Esophagus squamous epithelium (tissue), 5 donors: Measurements from ENCODE around the gene CLCNKB. TPM values are rescaled to one million over a fixed set of nuclear protein-coding genes. Genes with fewer than 3 reads are reported as not detected.

ENCODE experiments used
- DNase-seq: peaks from one replicate; lab custom pipeline; 2025; lab: John Stamatoyannopoulos, UW
- H3K27ac ChIP-seq, 4 donors: fragments of 200-600 bp; sonication (generic); one replicate each; pipeline ENCODE4 v1.5.1; 2016 to 2019; ENCODE audit warnings: mild to moderate bottlenecking in 1 of 4
- H3K27me3 ChIP-seq, 4 donors: fragments of 200-600 bp; sonication (generic); 1 replicate in 3 of 4; 2 replicates in 1 of 4; pipeline versions ENCODE4 v1.5.1 to v1.6.0; 2017 to 2021; ENCODE audit warnings: antibody characterized with exemption in 1 of 4
- H3K36me3 ChIP-seq, 3 donors: fragments of 200-600 bp; sonication (generic); one replicate each; pipeline ENCODE4 v1.5.1; 2016 to 2019
- H3K4me1 ChIP-seq, 3 donors: fragments of 200-600 bp; sonication (generic); one replicate each; pipeline ENCODE4 v1.5.1; 2017 to 2019
- H3K4me3 ChIP-seq, 4 donors: fragments of 200-600 bp; sonication (generic); 1 replicate in 3 of 4; 2 replicates in 1 of 4; pipeline ENCODE4 v1.5.1; 2016 to 2019; ENCODE audit warnings: mild to moderate bottlenecking in 2 of 4, moderate library complexity in 1 of 4
- H3K9me3 ChIP-seq, 3 donors: fragments of 200-600 bp; sonication (generic); one replicate each; pipeline ENCODE4 v1.5.1; 2016 to 2019
- POLR2A ChIP-seq, 4 donors: fragments of 450-650 bp; IDR thresholded peaks; one replicate each; pipeline ENCODE4 v1.6.1; 2017; ENCODE audit warnings: antibody characterized with exemption in 4 of 4, mild to moderate bottlenecking in 4 of 4, moderate library complexity in 3 of 4
- WGBS, 2 donors: methylation state at CpG; one replicate each; pipeline ENCODE4 v1.1.5; 2018; 5-methylcytosine and 5-hydroxymethylcytosine counted together
- intact Hi-C: fragments of 100-400 bp; cut with DNase I; formaldehyde crosslinking; loops from one replicate; pipeline ENCODE4 v1.15.0; 2022
- total RNA-seq, 4 donors: library from RNA; depleted of rRNA; stranded (reverse); fragments of >200 nt; gene quantifications; one replicate each; pipeline ENCODE4 v1.1.0, GENCODE V29; 2016
- TF ChIP-seq, protein P1 (sequence below), 6 experiments: fragments of 450-650 bp in 4 of 6; fragments of 200-600 bp in 2 of 6; sonication (generic) in 2 of 6; IDR thresholded peaks; one replicate each; pipeline ENCODE4 v1.5.1; 2016 to 2019; ENCODE audit warnings: antibody characterized with exemption in 6 of 6, mild to moderate bottlenecking in 4 of 6, moderate library complexity in 4 of 6
- donor health status: DM: yes; HTN: yes; CAD: no.

CLCNKB gene
- total RNA-seq, 4 donors from 2014 or later, result not detected

DNA sequence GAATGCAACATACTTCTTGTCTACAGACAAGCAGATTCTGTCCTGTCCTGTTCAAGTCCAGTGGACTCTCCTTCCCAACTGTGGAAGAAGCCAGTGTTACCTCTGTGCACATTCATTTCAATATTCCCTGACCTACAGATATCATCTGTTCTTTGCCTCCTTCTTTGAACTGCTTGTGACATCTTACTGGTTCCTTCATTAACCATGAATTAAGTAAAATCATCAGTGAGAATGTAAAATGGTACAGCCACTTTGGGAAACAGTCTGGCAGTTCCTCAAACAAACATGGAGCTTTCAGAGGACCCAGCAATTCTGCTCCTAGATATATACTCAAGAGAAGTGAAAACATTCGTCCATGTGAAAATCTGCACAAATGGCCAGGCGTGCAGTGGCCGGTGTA is 32.7 kb upstream of the CLCNKB start:
- intact Hi-C loops, result no loop called here
- H3K27ac ChIP-seq, result no peak overlapping the region
- no peaks in the 10 kb centered on the region for H3K36me3 ChIP-seq
- peaks cover 16 to 57% (median 20%) of the 10 kb centered on the region in 3 donors for H3K4me1 ChIP-seq
- no peak for TF ChIP-seq POLR2A (IDR thresholded peaks at IDR 0.05)
- TF ChIP-seq, protein P1, sequence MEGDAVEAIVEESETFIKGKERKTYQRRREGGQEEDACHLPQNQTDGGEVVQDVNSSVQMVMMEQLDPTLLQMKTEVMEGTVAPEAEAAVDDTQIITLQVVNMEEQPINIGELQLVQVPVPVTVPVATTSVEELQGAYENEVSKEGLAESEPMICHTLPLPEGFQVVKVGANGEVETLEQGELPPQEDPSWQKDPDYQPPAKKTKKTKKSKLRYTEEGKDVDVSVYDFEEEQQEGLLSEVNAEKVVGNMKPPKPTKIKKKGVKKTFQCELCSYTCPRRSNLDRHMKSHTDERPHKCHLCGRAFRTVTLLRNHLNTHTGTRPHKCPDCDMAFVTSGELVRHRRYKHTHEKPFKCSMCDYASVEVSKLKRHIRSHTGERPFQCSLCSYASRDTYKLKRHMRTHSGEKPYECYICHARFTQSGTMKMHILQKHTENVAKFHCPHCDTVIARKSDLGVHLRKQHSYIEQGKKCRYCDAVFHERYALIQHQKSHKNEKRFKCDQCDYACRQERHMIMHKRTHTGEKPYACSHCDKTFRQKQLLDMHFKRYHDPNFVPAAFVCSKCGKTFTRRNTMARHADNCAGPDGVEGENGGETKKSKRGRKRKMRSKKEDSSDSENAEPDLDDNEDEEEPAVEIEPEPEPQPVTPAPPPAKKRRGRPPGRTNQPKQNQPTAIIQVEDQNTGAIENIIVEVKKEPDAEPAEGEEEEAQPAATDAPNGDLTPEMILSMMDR (IDR thresholded peaks at IDR 0.05), result no peak
- H3K27me3 ChIP-seq, result no peaks in the 10 kb centered on the region
- DNase-seq, result no peak
- H3K9me3 ChIP-seq, result no peaks in the 10 kb centered on the region
- no peak overlapping the region for H3K4me3 ChIP-seq
- WGBS, 2 donors, result 60 to 90% methylated on average over 1 to 3 of the region's 3 CpGs

DNA sequence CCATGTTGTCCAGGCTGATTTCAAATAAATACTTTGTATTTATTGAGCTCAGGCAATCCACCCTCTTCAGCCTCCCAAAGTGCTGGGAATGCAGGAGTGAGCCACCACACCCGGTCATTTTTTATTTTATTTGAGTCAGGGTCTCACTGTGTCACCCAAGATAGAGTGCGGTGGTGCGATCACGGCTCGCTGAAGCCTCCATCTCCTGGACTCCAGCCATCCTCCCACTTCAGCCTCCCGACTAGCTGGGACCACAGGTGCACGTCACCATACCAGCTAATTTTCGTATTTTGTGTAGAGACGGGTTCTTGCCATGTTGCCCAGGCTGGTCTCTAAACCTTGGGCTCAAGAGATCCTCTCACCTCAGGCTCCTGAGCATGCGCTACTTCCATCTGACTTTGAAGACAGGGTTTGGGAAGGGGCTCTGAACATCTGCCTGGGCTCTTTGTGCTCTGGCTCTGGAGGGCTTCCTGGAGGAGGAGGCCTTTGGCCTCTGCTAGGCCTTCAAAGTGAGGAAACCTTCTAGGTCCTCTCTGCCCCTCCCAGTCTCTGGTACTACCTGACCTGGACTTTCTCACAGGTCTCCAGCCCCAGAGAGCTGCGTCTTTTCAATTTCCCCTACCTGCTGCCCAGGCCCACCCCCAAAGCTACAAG is 31.5 kb upstream of the CLCNKB start:
- Histone ChIP-seq H3K27me3 (no peaks in the 10 kb centered on the region), H3K36me3 (no peaks in the 10 kb centered on the region), H3K4me3 (peak overlapping the region in 3 of 4 donors; percentile 22 to 58 (median 48)), H3K27ac (peak overlapping the region in 3 of 4 donors; percentile 64 to 91 (median 80)), H3K4me1 (peaks cover 16 to 69% (median 20%) of the 10 kb centered on the region in 3 donors), H3K9me3 (no peaks in the 10 kb centered on the region)
- WGBS, 2 donors, result 91 to 92% methylated on average over 10 to 11 of the region's 11 CpGs
- no peak for DNase-seq
- TF ChIP-seq, protein P1 (IDR thresholded peaks at IDR 0.05), result no peak
- no peak for TF ChIP-seq POLR2A (IDR thresholded peaks at IDR 0.05)
- intact Hi-C loops, result no loop called here

DNA sequence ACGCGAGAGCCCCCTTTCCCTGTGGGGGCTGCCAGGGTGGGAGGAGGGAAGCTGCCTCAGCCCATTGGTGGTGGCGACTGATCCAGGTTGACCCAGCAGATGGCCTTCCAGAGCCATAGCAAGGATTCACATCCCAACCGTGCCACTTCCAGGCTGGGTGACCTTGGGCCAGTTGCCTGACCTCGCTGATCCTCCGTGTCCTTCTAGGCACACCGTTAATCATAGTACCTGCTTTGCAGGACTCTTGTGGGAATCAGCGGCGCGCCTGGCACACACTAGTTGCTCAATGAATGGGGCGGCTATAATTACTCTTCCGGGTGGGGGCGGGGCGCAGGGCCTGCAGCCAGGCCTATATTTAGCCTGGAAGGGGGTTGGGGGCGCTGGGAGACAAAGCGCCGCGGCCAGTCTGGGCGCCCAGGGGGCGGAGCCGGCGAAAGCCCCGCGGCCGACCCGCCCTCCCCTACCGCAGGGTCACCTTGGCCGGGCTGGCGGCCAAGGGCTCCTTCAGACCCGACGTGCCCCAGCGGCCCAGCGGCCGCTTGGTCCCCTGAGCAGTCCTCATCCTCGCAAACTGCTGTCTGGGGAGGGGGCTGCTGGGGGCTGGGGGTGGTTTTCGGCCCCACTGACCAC is 30.9 kb upstream of the CLCNKB start:
- H3K27me3 ChIP-seq, result no peaks in the 10 kb centered on the region
- TF ChIP-seq, protein P1 (IDR thresholded peaks at IDR 0.05), result no peak
- no peak for TF ChIP-seq POLR2A (IDR thresholded peaks at IDR 0.05)
- H3K9me3 ChIP-seq, result no peaks in the 10 kb centered on the region
- peak overlapping the region; percentile 22 to 58 (median 42) for H3K4me3 ChIP-seq
- H3K27ac ChIP-seq, result peak overlapping the region; percentile 64 to 91 (median 84)
- H3K36me3 ChIP-seq, result no peaks in the 10 kb centered on the region
- H3K4me1 ChIP-seq, result peaks cover 16 to 69% (median 25%) of the 10 kb centered on the region in 3 donors
- DNase-seq, result no peak
- intact Hi-C loops, result no loop called here
- WGBS, 2 donors, result 0 to 3% methylated on average over 4 to 7 of the region's 36 CpGs

DNA sequence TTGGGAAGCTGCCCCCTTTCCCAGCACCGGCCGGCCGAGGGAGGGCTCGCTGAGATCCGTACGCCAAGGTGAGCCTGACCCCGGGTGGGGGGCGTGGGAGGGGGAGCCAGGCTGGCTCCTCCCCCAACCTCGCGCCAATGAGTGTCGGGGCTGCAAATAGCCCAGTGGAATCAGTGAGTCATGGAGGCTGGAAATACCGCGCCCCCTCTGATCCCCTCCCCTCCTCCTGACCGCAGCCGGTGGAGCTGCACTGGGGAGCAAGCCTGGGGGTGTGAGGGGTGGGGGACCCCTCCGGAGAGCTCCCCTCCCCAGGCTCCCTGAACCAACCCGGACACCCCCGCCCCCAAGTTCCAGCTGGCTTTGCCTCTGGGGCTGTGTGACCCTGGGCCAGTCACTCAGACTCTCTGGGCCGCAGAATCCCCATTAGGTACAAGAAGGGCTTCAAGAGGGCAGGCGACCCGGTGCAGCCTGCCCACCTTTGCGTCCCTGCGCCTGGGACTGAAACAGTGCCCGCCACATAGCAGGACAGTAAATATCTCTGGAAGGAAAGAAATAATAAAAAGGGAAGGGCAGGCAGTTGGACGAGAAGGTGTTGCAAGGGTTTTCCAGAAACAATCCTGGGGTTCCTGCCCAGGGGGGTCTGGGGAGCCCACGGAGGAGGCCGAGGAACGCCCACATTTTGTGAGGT is 30.2 kb upstream of the CLCNKB start:
- no peaks in the 10 kb centered on the region for H3K9me3 ChIP-seq
- WGBS, 2 donors, result 13 to 19% methylated on average over 8 to 9 of the region's 28 CpGs
- DNase-seq, result no peak
- H3K4me1 ChIP-seq, result peaks cover 16 to 69% (median 30%) of the 10 kb centered on the region in 3 donors
- no peaks in the 10 kb centered on the region for H3K27me3 ChIP-seq
- H3K27ac ChIP-seq, result peak overlapping the region; percentile 64 to 91 (median 84)
- H3K4me3 ChIP-seq, result peak overlapping the region; percentile 22 to 58 (median 42)
- TF ChIP-seq, protein P1 (IDR thresholded peaks at IDR 0.05), result no peak
- TF ChIP-seq POLR2A (IDR thresholded peaks at IDR 0.05), result no peak
- no peaks in the 10 kb centered on the region for H3K36me3 ChIP-seq
- intact Hi-C loops, result no loop called here

DNA sequence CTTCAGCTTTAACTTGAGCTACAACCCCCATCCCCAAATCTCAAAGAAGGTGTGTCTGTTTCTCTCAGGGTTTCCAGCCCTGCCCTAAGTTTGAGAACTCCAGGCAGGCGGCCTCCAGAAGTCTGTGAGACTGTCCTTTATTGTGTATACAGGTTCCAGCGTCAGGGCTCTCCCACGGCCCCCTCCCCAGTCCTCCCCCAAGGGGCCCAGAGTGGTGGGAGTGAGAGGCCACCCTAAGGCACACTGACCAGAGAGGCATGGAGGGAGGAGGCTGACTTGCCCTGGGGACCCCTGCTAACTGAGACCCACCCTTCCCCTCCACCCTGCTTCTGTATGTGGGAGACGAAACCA is 29.7 kb upstream of the CLCNKB start:
- no peaks in the 10 kb centered on the region for H3K9me3 ChIP-seq
- no peaks in the 10 kb centered on the region for H3K27me3 ChIP-seq
- H3K4me3 ChIP-seq, result no peak overlapping the region
- H3K27ac ChIP-seq, result peak overlapping the region; percentile 36 to 91 (median 84)
- no peaks in the 10 kb centered on the region for H3K36me3 ChIP-seq
- intact Hi-C loops, result no loop called here
- no peak for DNase-seq
- H3K4me1 ChIP-seq, result peaks cover 21 to 69% (median 30%) of the 10 kb centered on the region in 3 donors
- 55% methylated on average over 2 of the region's 4 CpGs; no CpG with 5 or more reads in 1 of the 2 donors for WGBS, 2 donors
- no peak for TF ChIP-seq POLR2A (IDR thresholded peaks at IDR 0.05)
- TF ChIP-seq, protein P1 (IDR thresholded peaks at IDR 0.05), result no peak
